HG03280 (cell line): ENCODE results near the gene REXO4.

Source experiments
- ATAC-seq: cut with Tn5 transposase; IDR thresholded peaks from one replicate; pipeline ENCODE4 v1.9.1; 2021; ENCODE audit warnings: mild to moderate bottlenecking, moderate library complexity; ENCODE audit not compliant: unreplicated experiment

The REXO4 gene, protein sequence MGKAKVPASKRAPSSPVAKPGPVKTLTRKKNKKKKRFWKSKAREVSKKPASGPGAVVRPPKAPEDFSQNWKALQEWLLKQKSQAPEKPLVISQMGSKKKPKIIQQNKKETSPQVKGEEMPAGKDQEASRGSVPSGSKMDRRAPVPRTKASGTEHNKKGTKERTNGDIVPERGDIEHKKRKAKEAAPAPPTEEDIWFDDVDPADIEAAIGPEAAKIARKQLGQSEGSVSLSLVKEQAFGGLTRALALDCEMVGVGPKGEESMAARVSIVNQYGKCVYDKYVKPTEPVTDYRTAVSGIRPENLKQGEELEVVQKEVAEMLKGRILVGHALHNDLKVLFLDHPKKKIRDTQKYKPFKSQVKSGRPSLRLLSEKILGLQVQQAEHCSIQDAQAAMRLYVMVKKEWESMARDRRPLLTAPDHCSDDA

DNA sequence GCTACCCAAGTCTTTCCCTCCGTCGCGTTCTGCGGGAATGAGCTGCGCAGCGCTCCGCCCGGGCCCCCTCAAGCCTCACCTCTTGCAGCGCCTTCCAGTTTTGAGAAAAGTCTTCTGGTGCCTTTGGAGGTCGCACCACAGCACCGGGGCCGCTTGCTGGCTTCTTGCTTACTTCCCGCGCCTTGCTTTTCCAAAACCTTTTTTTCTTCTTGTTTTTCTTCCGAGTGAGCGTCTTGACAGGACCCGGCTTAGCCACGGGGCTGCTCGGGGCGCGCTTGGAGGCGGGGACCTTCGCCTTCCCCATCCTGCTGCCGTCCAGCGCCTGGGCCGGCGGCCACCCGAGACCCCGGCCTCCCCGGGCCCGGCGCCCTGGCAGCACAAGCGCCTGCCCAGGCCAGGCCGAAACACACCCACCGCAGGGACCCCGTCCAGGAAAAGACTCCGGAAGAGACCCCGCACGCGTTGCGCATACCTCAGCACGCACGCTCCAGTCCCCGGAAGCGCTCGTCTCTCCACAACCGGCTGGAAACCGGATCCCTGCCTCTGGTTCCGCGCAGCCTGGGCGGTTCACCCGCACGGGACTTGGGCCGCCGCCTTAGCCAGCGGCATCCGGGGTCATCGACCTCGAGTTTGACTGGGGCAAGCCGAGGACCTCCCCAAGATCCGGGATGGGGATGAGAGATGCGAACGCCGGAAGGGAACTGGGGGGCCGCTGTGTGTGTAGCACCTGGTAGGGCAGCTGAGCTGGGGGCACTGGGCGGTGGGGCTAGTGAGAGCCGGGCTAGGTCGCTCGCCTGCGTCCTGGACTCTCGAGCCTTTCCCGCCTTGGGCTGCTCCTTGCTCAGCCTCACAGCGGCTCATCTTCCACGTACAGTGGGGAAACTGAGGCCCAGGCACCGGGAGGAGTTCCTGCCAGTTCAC lies at the start of gene REXO4:
REXO4 (minus strand) TSS at position 470 of the 921 bp plus-strand sequence; CDS start at position 304, 166 bp downstream.
- ATAC-seq: peak; percentile 84

DNA sequence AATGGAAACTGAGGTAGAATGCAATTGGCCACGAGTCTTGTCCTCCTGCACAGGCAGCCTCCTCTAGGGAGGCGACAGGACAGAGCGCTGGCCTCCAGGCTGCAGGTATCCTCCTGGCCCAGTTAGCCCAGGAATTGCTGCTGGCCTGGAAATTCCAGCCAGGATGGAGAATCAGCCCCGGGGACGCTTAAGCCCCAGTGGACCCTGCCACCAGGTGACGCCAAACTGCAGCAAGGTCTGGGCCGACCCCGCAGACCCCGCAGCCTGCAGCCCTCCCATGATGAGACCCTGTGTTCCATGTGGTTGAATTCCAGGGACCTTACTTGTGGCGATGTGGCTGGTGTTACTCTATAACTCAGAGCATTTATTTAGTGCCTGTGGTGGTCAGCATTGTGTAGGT lies 49.3 kb upstream of the REXO4 start:
- ATAC-seq: no peak

DNA sequence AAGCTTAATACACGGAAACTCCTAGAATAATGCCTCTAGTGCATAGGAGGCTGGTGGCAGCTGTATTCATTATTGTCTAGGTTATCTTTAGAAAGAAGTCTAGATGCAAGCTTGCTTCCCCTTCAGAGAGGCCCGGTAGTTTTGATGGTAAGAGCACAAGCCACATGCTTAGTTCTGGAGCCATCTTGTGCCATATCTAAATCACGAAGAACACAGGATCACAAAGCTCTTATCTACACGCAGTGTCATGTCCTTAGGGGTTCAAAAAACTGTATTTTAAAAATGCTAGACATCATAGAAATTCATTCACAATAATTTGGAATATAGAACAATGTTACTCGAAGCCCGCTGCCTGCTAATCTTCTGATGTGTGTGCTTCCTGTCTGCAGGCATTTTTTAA lies 48.2 kb upstream of the REXO4 start:
- no peak for ATAC-seq

DNA sequence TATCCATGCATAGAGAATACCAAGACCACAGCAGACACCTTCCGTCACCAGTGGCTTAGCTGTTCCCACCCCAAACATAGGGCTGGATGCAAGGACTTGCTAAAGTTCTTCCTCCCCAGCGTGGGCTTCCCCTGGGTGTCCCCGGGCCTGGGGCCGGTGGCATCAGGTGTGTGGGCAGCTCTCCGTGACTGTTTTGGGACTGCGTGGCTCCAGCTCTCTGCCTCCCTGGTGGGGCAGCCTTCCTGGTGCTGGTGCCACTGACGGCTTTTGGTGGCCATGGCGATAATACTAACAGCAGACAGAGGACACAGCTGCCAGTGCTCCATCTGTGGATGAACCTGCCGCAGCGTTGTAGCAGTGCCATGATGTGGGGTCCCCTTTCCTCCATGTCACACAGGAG lies 46.8 kb upstream of the REXO4 start:
- ATAC-seq: no peak

DNA sequence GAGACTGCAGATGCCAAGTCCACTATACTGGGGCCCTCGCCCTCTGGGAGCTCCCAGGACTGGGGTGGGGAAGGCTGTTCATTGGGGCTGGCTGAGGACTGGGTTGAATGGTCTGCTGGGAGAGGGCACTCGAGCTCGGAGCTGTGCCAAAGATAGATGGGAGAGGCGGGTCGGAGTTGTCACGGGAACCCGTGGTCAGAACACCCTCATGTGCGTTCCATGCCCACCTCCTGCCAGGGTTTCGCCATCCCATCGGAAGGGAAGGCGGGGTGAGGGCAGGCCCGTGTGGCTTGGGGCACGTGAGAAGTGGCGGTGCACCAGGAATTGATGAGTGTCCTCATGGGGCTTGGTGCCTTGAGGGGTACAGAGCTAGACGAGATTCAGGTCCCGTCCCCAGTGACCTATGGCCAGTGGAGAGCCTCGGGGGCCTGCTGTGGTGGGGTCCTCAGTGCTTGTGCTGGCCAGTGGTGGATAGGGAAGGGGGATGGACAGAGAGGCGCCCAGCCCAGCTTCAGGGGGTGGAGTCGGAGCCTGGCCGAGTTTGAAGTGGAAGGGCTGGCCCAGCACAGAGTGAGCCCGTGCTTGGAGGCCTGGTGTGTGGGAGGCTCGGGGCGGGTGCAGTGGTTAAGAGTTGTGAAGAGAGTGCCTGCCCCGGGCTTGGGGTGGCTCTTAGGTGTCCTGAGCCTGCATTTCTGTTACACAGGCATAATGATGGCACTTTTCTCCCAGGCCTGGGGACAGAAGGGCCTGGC lies 46.2 kb upstream of the REXO4 start:
- no peak for ATAC-seq

DNA sequence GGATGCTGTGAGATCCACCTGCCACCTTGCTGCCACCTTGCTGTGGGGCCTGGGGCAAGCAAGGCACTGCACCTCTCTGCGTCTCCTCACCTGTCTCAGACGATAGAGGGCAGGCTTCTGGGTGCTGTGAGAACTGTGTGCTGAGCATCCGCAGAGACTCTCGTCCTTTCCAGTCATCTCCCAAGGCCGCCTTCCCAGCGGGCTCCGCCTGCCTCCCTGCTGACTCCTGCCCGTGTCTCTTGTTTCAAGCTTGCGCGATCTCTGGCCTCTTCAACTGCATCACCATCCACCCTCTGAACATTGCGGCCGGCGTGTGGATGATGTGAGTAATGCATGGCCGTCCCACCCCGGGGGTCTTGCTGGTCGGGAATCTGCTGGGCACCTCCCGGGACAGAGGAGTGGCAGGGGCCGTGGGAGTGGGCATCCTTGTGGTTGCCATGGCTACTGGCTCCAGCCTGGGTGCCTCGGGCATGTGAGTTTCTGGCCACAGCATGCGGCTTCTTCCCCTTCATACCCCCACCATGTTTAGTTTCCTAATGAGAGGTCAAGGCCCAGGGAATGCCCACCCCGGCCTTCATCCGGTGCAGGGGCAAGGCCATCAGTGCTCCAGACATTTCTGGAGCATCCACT lies 45.5 kb upstream of the REXO4 start:
- no peak for ATAC-seq

DNA sequence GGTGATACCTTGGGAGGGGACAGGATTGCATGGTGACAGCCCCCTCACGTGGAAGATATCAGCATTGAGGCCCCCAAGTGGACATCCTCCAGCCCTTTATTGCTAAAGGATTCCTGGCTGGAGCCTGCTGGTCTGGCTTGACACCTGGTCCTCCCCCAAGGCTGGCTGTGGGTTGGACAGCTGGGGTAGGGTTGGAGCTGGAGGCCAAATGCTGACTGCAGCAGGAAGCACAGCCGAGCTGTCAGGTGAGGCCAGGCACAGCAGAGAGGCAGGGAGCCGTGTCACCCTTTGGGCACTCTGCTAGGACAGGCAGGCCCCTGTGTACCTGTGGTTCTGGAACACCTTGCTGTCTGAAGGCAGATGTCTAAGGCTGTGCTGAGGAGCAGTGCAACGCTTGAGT lies 44.2 kb upstream of the REXO4 start:
- no peak for ATAC-seq

DNA sequence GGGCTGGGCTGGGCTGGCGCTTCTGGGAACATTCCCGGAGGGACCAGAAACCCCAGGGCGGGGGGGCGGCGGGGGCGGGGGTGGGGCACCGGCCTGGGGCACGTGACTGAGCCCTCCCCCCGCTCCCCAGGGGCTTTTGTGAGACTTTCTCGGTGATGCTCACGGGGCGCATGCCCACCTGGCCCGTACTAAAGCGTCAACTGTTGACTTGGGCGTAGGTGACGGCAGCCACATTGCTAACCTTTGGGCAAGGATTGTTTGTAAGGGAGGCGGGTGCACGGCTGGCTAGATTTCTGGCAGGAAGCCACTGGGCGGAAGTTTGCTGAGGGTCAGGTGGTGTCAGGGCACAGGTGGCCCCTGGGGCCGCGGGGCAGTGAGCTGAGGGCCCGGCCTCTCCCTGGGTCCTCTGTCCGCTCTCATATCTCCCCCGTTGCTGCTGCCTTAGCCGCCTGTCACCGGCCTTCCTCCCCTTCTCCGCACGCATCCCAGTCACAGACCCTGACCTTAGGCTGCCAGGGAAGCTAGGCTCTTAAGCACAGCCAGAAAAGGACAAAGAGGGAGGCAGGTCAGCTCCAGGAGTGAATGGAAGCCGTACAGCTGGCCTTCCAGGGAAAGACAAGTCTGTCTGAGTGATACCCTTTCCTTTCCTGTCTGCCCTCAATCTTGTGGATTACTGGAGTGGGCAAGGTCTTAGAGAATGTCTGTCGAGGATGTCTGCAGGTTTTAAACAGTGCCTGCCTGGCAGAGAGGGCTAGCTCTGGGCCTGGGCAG lies 42.8 kb upstream of the REXO4 start:
- peak; percentile 18 for ATAC-seq

DNA sequence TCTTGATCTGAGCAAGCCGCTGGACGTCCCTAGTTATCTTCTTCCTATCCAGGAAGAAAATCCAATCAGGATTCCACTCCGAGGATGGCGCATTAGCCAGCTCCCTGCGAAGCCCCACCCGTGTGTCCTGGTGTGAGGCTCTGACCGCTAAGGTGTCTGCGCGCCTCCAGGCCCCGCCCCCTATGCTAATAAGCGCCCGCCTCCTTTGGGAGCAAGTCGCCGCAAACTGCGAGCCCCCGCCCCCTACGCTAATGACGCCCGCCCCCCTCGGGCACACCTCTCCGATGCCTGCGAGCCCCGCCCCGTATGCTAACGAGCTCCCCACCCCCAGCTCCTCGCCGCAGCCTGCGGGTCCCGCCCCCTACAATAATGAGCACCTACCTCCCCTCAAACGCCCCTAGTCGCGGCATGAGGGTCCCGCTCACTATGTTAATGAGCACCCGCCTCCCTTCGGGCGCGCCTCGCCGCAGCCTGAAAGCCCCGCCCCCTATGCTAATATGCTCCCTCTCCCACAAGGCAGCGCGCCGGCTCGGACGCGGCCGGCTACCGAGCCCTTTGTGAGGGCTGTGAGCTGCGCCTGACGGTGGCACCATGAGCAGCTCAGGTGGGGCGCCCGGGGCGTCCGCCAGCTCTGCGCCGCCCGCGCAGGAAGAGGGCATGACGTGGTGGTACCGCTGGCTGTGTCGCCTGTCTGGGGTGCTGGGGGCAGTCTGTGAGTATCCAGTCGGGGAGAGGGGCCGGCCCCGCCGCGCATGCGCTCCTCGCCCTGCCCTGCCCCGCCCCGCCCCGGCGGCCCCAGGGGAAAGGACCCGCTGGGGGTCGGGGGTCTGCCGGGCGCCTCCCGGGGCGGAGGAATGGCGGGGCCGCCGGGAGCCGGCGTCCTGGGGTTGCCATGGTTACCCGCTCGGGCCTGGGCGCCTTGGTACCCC lies 41.9 kb upstream of the REXO4 start, which contains the start of gene CACFD1:
CACFD1 (plus strand) TSS at position 503 of the 929 bp plus-strand sequence; CDS start at position 592, 89 bp downstream.
- peak; percentile 79 for ATAC-seq

DNA sequence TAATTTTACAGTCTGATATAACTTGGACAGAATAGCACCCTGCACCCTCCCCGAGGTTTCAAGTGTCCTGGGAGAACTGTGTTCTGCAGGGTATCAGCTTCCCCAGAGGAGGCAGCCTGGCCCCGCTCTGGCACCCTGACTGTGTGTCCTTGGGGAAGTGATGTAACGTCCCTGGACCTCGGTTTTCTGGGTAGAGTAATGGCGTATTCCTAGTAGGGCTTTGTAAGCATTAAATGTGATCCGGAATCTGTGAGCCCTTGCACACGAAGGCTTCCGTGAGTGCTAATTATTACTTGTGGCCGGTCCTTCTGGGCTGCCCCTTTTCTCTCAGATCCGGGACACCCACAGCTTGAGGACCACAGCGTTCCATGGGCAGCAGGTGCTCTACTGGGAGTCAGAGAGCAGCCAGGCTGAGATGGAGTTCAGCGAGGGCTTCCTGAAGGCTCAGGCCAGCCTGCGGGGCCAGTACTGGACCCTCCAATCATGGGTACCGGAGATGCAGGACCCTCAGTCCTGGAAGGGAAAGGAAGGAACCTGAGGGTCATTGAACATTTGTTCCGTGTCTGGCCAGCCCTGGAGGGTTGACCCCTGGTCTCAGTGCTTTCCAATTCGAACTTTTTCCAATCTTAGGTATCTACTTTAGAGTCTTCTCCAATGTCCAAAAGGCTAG lies 41.0 kb upstream of the REXO4 start:
- no peak for ATAC-seq

DNA sequence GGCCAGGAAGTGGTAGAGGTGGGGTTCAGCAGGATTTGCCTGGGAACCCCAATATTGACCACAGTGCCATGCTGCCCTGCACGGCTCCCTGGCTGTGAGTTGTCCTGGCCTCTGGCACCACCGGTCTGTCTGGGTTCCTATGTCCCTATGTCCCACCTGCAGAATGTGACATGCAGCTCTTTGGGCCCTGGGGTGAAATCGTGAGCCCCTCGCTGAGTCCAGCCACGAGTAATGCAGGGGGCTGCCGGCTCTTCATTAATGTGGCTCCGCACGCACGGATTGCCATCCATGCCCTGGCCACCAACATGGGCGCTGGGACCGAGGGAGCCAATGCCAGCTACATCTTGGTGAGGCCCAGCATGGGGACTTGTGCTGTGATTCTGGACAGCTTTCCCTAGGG lies 39.9 kb upstream of the REXO4 start:
- ATAC-seq: no peak

DNA sequence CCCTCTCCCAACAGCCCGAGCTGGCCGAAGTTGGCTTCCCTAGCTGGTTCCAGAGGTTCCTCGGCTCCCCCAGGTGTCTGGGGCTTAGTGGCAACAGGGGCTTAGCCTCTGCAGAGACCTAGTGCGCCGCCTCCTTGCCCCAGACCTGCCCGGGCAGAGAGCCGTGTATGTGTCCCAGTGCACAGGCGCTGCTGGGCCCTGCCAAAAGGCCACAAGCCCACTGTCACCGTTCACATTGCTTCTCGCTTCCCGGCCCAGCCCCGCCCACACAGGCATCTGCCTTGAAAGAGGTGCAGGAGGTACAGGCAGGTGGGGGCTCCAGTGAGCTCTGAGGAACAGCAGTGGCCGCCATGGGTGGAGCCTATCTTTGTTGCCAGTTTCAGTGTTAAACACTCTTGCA lies 39.4 kb upstream of the REXO4 start:
- no peak for ATAC-seq

DNA sequence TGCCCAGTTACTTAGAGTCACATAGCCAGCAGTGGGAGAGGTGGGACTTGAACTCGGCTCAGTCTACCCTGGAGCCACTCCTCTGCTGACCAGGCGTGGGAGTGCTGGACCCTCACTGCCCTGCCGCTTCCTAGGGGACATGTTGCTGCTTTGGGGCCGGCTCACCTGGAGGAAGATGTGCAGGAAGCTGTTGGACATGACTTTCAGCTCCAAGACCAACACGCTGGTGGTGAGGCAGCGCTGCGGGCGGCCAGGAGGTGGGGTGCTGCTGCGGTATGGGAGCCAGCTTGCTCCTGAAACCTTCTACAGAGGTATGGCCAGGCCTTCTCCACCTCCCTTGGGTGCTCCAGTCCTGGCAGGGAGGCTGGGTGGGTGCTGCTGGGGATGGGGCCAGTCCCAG lies 38.6 kb upstream of the REXO4 start:
- no peak for ATAC-seq

DNA sequence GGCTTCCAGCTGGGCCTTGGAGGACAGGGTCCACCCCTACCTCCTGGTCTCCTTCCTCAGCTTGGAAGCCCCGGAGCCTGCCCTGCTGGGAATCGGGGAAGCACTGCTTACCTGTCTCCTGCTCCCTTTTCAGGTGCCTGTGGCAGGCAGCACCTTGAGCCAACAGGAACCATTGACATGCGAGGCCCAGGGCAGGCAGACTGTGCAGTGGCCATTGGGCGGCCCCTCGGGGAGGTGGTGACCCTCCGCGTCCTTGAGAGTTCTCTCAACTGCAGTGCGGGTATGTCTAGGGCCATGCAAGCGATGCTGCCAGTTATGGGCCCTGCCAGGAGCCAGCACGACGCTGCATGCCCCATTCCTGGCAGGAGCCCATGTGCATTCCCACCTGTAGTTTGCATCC lies 38.1 kb upstream of the REXO4 start:
- ATAC-seq: no peak

DNA sequence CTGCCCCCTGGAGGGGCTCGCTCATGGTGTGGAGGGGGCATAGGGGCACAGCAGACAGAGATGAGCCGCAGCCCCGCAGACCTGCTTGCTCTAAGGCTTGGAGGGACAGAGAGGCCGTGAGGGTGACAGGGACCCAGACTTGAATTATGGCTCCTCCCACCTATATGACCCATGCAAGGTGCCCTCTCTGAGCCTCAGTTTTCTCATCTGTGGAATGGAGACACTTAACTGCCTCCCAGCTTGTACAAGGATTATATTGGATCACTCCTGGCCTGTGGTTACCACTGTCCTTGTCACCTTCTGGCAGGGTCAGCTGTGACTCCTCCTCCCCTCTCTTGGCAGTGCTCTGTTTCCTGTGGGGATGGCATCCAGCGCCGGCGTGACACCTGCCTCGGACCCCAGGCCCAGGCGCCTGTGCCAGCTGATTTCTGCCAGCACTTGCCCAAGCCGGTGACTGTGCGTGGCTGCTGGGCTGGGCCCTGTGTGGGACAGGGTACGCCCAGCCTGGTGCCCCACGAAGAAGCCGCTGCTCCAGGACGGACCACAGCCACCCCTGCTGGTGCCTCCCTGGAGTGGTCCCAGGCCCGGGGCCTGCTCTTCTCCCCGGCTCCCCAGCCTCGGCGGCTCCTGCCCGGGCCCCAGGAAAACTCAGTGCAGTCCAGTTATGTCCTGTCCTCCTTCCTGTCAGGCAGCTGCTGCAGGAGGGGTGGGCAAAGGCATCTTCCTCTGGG lies 37.3 kb upstream of the REXO4 start:
- ATAC-seq: no peak

DNA sequence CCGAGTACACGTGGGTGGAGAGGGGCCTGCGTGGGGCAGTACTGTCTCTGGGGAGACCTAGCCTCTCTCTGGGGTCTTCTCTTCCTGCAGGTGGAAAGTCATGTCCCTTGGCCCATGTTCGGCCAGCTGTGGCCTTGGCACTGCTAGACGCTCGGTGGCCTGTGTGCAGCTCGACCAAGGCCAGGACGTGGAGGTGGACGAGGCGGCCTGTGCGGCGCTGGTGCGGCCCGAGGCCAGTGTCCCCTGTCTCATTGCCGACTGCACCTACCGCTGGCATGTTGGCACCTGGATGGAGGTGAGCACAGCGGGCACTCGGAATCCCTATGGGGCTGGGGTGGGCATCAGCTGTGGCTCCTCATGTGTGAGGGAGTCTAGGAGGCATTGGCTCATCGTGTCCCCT lies 36.5 kb upstream of the REXO4 start:
- no peak for ATAC-seq

DNA sequence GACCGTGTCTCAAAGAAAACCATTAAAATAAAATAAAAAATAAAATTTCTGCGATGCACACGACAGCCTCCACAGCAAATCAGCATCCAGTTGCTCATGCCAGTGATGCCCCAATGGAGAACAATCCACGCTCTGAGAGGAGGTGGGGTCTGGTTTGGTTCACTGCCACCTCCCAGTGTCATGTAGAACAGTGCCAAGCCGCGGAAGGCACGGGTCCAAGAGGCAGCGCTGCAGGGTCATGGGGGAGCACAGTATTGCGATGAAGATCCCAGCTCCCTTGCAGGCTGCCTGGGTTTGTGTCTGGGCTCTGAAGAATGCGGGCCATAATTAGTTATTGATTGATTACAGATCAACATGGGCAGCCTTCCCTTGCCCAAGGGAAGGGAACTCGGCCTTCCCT lies 35.8 kb upstream of the REXO4 start:
- no peak for ATAC-seq

DNA sequence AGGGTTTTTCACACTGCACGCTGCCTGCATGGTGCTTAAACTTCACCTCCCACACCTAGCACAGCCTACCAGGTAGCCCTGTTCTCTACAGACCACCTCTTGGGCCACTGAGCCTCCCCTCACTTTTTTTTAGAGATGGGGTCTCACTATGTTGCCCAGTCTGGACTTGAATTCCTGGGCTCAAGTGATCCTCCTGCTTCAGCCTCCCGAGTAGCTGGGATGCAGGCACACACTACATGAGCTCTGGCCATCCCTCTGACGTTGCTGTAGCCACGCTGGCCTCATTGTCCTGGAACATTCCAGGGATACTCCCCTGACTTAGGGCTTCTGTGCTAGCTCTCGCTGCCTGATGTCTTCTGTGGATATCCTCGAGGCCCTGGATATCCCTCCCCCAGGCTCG lies 34.8 kb upstream of the REXO4 start:
- ATAC-seq: no peak
